Loucy (cell line): ENCODE results near the gene CYP27B1.

Experiments used
- H2AFZ ChIP-seq: fragments of 200-600 bp; sonication (generic); 2 replicates; pipeline ENCODE4 v1.6.0; 2016; ENCODE audit warnings: antibody characterized with exemption, mild to moderate bottlenecking, low read length, moderate library complexity
- H3F3A ChIP-seq: fragments of 200-600 bp; 2 replicates; pipeline ENCODE4 v1.6.0; 2016; ENCODE audit warnings: antibody characterized with exemption, low read depth, mild to moderate bottlenecking
- H3K27me3 ChIP-seq: fragments of 200-600 bp; sonication (generic); 2 replicates; pipeline ENCODE4 v1.6.1; 2014; ENCODE audit warnings: low read length, mild to moderate bottlenecking; ENCODE audit not compliant: insufficient read depth, poor library complexity, severe bottlenecking
- H3K36me3 ChIP-seq: fragments of 200-600 bp; sonication (generic); 2 replicates; pipeline ENCODE4 v1.6.1; 2016; ENCODE audit warnings: low read length; ENCODE audit not compliant: insufficient read depth
- H3K4me1 ChIP-seq: fragments of 200-600 bp; sonication (generic); 2 replicates; pipeline ENCODE4 v1.5.1; 2014; ENCODE audit warnings: low read length, mild to moderate bottlenecking; ENCODE audit not compliant: insufficient read depth, poor library complexity, severe bottlenecking
- H3K4me2 ChIP-seq: fragments of 200-600 bp; sonication (generic); 2 replicates; pipeline ENCODE4 v1.6.0; 2014; ENCODE audit warnings: antibody characterized with exemption, low read length, low read depth, mild to moderate bottlenecking; ENCODE audit not compliant: poor library complexity, severe bottlenecking
- H3K4me3 ChIP-seq: fragments of 200-600 bp; sonication (generic); 2 replicates; pipeline ENCODE4 v1.5.1; 2014; ENCODE audit warnings: low read length, mild to moderate bottlenecking, mixed read lengths; ENCODE audit not compliant: poor library complexity, severe bottlenecking
- H3K79me2 ChIP-seq: fragments of 200-600 bp; sonication (generic); 2 replicates; pipeline ENCODE4 v1.6.1; 2014; ENCODE audit warnings: low read length; ENCODE audit not compliant: insufficient read depth
- H3K9ac ChIP-seq: fragments of 200-600 bp; sonication (generic); 2 replicates; pipeline ENCODE4 v1.6.0; 2014; ENCODE audit warnings: mild to moderate bottlenecking, low read depth, low read length, moderate library complexity; ENCODE audit not compliant: poor library complexity, severe bottlenecking
- H3K9me2 ChIP-seq: fragments of 200-600 bp; sonication (generic); replicated peaks from 2 replicates; pipeline ENCODE4 v1.6.1; 2016; ENCODE audit warnings: low read depth, low read length, mixed read lengths
- H3K9me3 ChIP-seq: fragments of 200-600 bp; sonication (generic); 2 replicates; pipeline ENCODE4 v1.6.1; 2014; ENCODE audit warnings: mild to moderate bottlenecking, antibody characterized with exemption, low read length, low read depth; ENCODE audit not compliant: insufficient read depth
- H4K20me1 ChIP-seq: fragments of 200-600 bp; sonication (generic); 2 replicates; pipeline ENCODE4 v1.6.0; 2014; ENCODE audit warnings: antibody characterized with exemption, low read length, mild to moderate bottlenecking; ENCODE audit not compliant: insufficient read depth, poor library complexity, severe bottlenecking
- CTCF ChIP-seq: fragments of 200-600 bp; sonication (generic); conservative IDR thresholded peaks from 2 replicates; pipeline ENCODE4 v1.5.1; 2014; ENCODE audit warnings: mild to moderate bottlenecking, antibody characterized with exemption, low read length
- EZH2phosphoT487 ChIP-seq: fragments of 200-600 bp; IDR thresholded peaks from 2 replicates; pipeline ENCODE4 v1.6.1; 2018; ENCODE audit warnings: antibody characterized with exemption, mild to moderate bottlenecking, moderate library complexity, borderline replicate concordance

CYP27B1 gene

GRCh38 chr12:57782608-57783465, 16.0 kb upstream of the CYP27B1 start, which contains the start of gene TSFM:
Gene TSFM (plus strand): TSS chr12:57782787. CDS start chr12:57782802, 15 bp downstream.
- H4K20me1 ChIP-seq: peaks cover 13% of the 10 kb centered on the region
- no peaks in the 10 kb centered on the region for H3K9me3 ChIP-seq
- H2AFZ ChIP-seq: peak within 1 kb of the TSS; percentile 49
- peaks cover 21% of the 10 kb centered on the region; the same call in 1 of the 2 replicates for H3K36me3 ChIP-seq
- no peaks in the 10 kb centered on the region for H3K27me3 ChIP-seq
- H3K4me1 ChIP-seq: peaks cover 25% of the 10 kb centered on the region
- no peaks in the 10 kb centered on the region for H3K9me2 ChIP-seq
- TF ChIP-seq CTCF (peak; percentile 93), EZH2phosphoT487 (no peak)
- peak within 1 kb of the TSS; percentile 91 for H3K4me3 ChIP-seq
- H3K79me2 ChIP-seq: peaks cover 30% of the 10 kb centered on the region
- no peaks in the 10 kb centered on the region for H3F3A ChIP-seq
- H3K9ac ChIP-seq: peak within 1 kb of the TSS; percentile 85
- H3K4me2 ChIP-seq: peak within 1 kb of the TSS; percentile 85

- Histone ChIP-seq H3K4me1 (peaks cover 25% of the 10 kb centered on the region), H3K9ac (no peak overlapping the region), H3K79me2 (peaks cover 30% of the 10 kb centered on the region), H3F3A (no peaks in the 10 kb centered on the region), H3K27me3 (no peaks in the 10 kb centered on the region), H4K20me1 (peaks cover 13% of the 10 kb centered on the region), H3K9me2 (no peaks in the 10 kb centered on the region), H3K4me3 (peak overlapping the region; percentile 91), H3K36me3 (peaks cover 16% of the 10 kb centered on the region; the same call in 1 of the 2 replicates), H3K4me2 (peak overlapping the region; percentile 85), H2AFZ (peak overlapping the region; percentile 48), H3K9me3 (no peaks in the 10 kb centered on the region)
- TF ChIP-seq EZH2phosphoT487 (no peak), CTCF (no peak)
These were observed 15.3 kb upstream of the CYP27B1 start for GRCh38 chr12:57782243-57782607.

GRCh38 chr12:57781801-57782200, 14.9 kb upstream of the CYP27B1 start:
- peaks cover 12% of the 10 kb centered on the region; the same call in 1 of the 2 replicates for H3K36me3 ChIP-seq
- no peaks in the 10 kb centered on the region for H3F3A ChIP-seq
- H3K9ac ChIP-seq: no peak overlapping the region
- H3K4me2 ChIP-seq: peak overlapping the region; percentile 85
- H2AFZ ChIP-seq: 0 out of 2 replicates have a peak overlapping the region, but pooled peaks have one; percentile 48
- H3K79me2 ChIP-seq: peaks cover 27% of the 10 kb centered on the region
- peaks cover 13% of the 10 kb centered on the region for H4K20me1 ChIP-seq
- no peaks in the 10 kb centered on the region for H3K27me3 ChIP-seq
- H3K9me3 ChIP-seq: no peaks in the 10 kb centered on the region
- no peaks in the 10 kb centered on the region for H3K9me2 ChIP-seq
- peaks cover 25% of the 10 kb centered on the region for H3K4me1 ChIP-seq
- no peak for TF ChIP-seq CTCF
- TF ChIP-seq EZH2phosphoT487: no peak
- peak overlapping the region; percentile 91 for H3K4me3 ChIP-seq
